Measurements from ENCODE around the gene SYCN. TPM values are rescaled to one million over a fixed set of nuclear protein-coding genes. Genes with fewer than 3 reads are reported as not detected.

Gene SYCN
- total RNA-seq, 1 experiment from 2014 or later = not detected

GRCh38 chr19:39207293-39207836 lies 3.3 kb upstream of the SYCN start:
- H3K79me2 ChIP-seq (ENCODE audit: insufficient read depth, low read length) = no peaks in the 10 kb centered on the region
- ChIA-PET CTCF (no interaction called here), RAD21 (ENCODE audit: low non-redundant PET in 1 of 2, low total read pairs in 2 of 2, uncharacterized antibody in 2 of 2, unreplicated experiment in 2 of 2) (no interaction called here), POLR2A (interaction anchor here (0.5 kb wide), 1 partner anchor 586 kb away, joined by 3 read pairs; no protein-coding TSS in a partner anchor)
- no peak for DNase-seq (ENCODE audit: low read depth, low spot score)
- no peak overlapping the region for H3K4me3 ChIP-seq (replicated peaks in 1 of 2; ENCODE audit: low read depth in 1 of 2, low read length in 2 of 2)
- H4K20me1 ChIP-seq (ENCODE audit: insufficient read depth) = no peaks in the 10 kb centered on the region
- BruUV-seq (replicated peaks) = no TSS peak
- no peaks in the 10 kb centered on the region for H3K9me3 ChIP-seq (ENCODE audit: control insufficient read depth in 1 of 2, insufficient read depth in 1 of 2, low read depth in 1 of 2, low read length in 2 of 2)
- H3K4me2 ChIP-seq (ENCODE audit: low read length) = no peak overlapping the region
- H3K36me3 ChIP-seq (ENCODE audit: control insufficient read depth in 1 of 2, insufficient read depth in 2 of 2, low read length in 2 of 2) = no peaks in the 10 kb centered on the region
- H3K4me1 ChIP-seq (ENCODE audit: control insufficient read depth in 1 of 2, insufficient read depth in 2 of 2, low read length in 2 of 2) = peaks cover 9 to 10% of the 10 kb centered on the region in 2 experiments; a peak in 3 of 4 replicates
- no peak overlapping the region for H3K9ac ChIP-seq (ENCODE audit: low read length)
- no peak overlapping the region for H2AFZ ChIP-seq (ENCODE audit: low read depth, low read length, poor library complexity, severe bottlenecking)
- no peaks in the 10 kb centered on the region for H3K27me3 ChIP-seq (ENCODE audit: insufficient read depth, low read length)
- no peaks in the 10 kb centered on the region for H3K9me2 ChIP-seq (ENCODE audit: insufficient read depth)
- no peak for ATAC-seq
- TF ChIP-seq JUND (IDR thresholded peaks at IDR 0.05) (no peak), RAD21 (IDR thresholded peaks at IDR 0.05; ENCODE audit: low read depth) (no peak), ZNF274 (IDR thresholded peaks at IDR 0.05; ENCODE audit: low read depth, low read length) (no peak), SP1 (IDR thresholded peaks at IDR 0.05; ENCODE audit: low read depth) (no peak), MAX (IDR thresholded peaks at IDR 0.05) (no peak), ELF1 (IDR thresholded peaks at IDR 0.05; ENCODE audit: borderline replicate concordance, low read depth) (no peak), ZBTB33 (IDR thresholded peaks at IDR 0.05; ENCODE audit: extremely low read depth, insufficient replicate concordance, low read length) (no peak), FOSL1 (IDR thresholded peaks at IDR 0.05; ENCODE audit: low read depth) (no peak), POLR2A (IDR thresholded peaks at IDR 0.05; ENCODE audit: borderline replicate concordance, extremely low read depth, insufficient read depth, insufficient read length) (no peak), TCF7L2 (IDR thresholded peaks at IDR 0.05; ENCODE audit: borderline replicate concordance, extremely low read depth, insufficient read depth, insufficient read length) (no peak)
- H3K27ac ChIP-seq (ENCODE audit: low read depth, low read length) = no peak overlapping the region
- intact Hi-C loops (cut with micrococcal nuclease) = no loop called here

Data from HCT116 (cell line).